Measurements from ENCODE around the gene SKAP1.

SKAP1 gene

GRCh38 chr17:48139944-48140343 lies 290.1 kb downstream of the SKAP1 start:
- Histone ChIP-seq H3K4me3 (ENCODE audit: low read depth in 1 of 2, low read length in 2 of 2) (no peak overlapping the region), H3K9me3 (ENCODE audit: low read length) (no peaks in the 10 kb centered on the region), H3K36me3 (ENCODE audit: insufficient read depth, low read length) (no peaks in the 10 kb centered on the region), H3K4me1 (ENCODE audit: insufficient read depth, low read length) (no peaks in the 10 kb centered on the region), H3K27me3 (ENCODE audit: control insufficient read depth in 1 of 2, insufficient read depth in 2 of 2, low read length in 2 of 2) (no peaks in the 10 kb centered on the region), H3K9ac (ENCODE audit: low read length) (no peak overlapping the region), H3K27ac (ENCODE audit: low read depth, low read length) (no peak overlapping the region)

GRCh38 chr17:48137656-48138055 lies 292.4 kb downstream of the SKAP1 start:
- H3K36me3 ChIP-seq (ENCODE audit: insufficient read depth, low read length): no peaks in the 10 kb centered on the region
- no peak overlapping the region for H3K9ac ChIP-seq (ENCODE audit: low read length)
- no peaks in the 10 kb centered on the region for H3K9me3 ChIP-seq (ENCODE audit: low read length)
- H3K27me3 ChIP-seq (ENCODE audit: control insufficient read depth in 1 of 2, insufficient read depth in 2 of 2, low read length in 2 of 2): no peaks in the 10 kb centered on the region
- H3K4me3 ChIP-seq (ENCODE audit: low read depth in 1 of 2, low read length in 2 of 2): no peak overlapping the region
- no peak overlapping the region for H3K27ac ChIP-seq (ENCODE audit: low read depth, low read length)
- H3K4me1 ChIP-seq (ENCODE audit: insufficient read depth, low read length): no peaks in the 10 kb centered on the region

DNA sequence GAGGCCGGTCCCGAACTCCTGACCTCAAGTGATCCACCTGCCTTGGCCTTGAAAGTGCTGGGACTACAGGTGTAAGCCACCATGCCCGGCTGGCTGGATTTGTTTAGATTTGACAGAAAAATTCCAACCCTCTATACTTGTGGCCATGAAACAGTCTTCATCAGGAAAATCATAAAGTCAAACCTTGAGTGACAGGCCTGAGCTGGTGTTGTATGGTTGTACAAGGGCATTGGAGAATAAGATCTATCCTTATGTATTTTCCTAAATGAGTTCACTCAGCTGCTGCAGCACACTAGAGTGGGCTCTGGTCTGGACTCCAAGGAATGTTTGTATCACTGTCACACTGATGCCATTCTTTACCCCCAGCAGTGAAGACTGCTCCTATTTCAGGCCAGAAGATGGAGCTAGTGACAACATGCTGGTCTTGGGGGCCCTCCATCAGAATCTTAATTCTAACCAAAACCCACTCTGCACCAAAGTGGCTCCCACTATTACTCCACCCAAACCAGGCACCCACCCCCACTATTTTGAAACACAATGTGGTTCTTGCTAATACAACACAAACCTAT lies 295.0 kb downstream of the SKAP1 start:
- Histone ChIP-seq H3K9ac (ENCODE audit: low read length) (no peak overlapping the region), H3K4me1 (ENCODE audit: insufficient read depth, low read length) (no peaks in the 10 kb centered on the region), H3K27me3 (ENCODE audit: control insufficient read depth in 1 of 2, insufficient read depth in 2 of 2, low read length in 2 of 2) (peaks cover 0 to 4% of the 10 kb centered on the region in 2 donors), H3K36me3 (ENCODE audit: insufficient read depth, low read length) (no peaks in the 10 kb centered on the region), H3K27ac (ENCODE audit: low read depth, low read length) (no peak overlapping the region), H3K4me3 (ENCODE audit: low read depth in 1 of 2, low read length in 2 of 2) (no peak overlapping the region), H3K9me3 (ENCODE audit: low read length) (no peaks in the 10 kb centered on the region)

- no peak overlapping the region for H3K27ac ChIP-seq (ENCODE audit: low read depth, low read length)
- H3K4me3 ChIP-seq (ENCODE audit: low read depth in 1 of 2, low read length in 2 of 2): no peak overlapping the region
- no peak overlapping the region for H3K9ac ChIP-seq (ENCODE audit: low read length)
Measured at GRCh38 chr17:48132385-48132784, 297.6 kb downstream of the SKAP1 start.

GRCh38 chr17:48131216-48131824 lies 298.7 kb downstream of the SKAP1 start:
- Histone ChIP-seq H3K27ac (ENCODE audit: low read depth, low read length) (no peak overlapping the region), H3K36me3 (ENCODE audit: insufficient read depth, low read length) (peaks cover 7% of the 10 kb centered on the region), H3K9me3 (ENCODE audit: low read length) (no peaks in the 10 kb centered on the region), H3K4me3 (ENCODE audit: low read depth in 1 of 2, low read length in 2 of 2) (no peak overlapping the region), H3K27me3 (ENCODE audit: control insufficient read depth in 1 of 2, insufficient read depth in 2 of 2, low read length in 2 of 2) (peaks cover 0 to 6% of the 10 kb centered on the region in 2 donors), H3K4me1 (ENCODE audit: insufficient read depth, low read length) (no peaks in the 10 kb centered on the region), H3K9ac (ENCODE audit: low read length) (no peak overlapping the region)

More at GRCh38 chr17:48132385-48132784, 297.6 kb downstream of the SKAP1 start:
- Histone ChIP-seq H3K27me3 (ENCODE audit: control insufficient read depth in 1 of 2, insufficient read depth in 2 of 2, low read length in 2 of 2) (peaks cover 0 to 6% of the 10 kb centered on the region in 2 donors), H3K9me3 (ENCODE audit: low read length) (no peaks in the 10 kb centered on the region), H3K4me1 (ENCODE audit: insufficient read depth, low read length) (no peaks in the 10 kb centered on the region), H3K36me3 (ENCODE audit: insufficient read depth, low read length) (no peaks in the 10 kb centered on the region)

DNA sequence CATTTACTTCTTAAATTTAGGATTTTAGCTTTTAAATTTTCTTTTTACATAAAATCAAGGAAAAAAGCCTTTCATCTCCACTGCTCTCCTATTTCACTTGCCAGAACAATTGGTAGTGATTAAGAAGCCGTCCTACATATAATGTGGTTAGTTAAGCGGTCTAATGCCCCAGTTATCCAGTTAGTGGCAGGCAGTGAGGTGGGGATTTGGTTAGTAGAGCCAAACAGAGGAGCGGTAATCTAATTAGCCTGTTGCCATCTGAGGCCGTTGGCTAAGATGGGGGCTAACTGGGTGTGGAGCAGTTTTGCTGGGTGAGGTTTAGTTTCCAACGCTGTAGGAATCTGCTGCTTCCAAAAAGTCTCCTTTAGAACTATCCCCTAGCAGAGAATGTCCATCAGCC lies 300.0 kb downstream of the SKAP1 start:
- H3K4me1 ChIP-seq (ENCODE audit: insufficient read depth, low read length): no peaks in the 10 kb centered on the region
- peaks cover 0 to 6% of the 10 kb centered on the region in 2 donors for H3K27me3 ChIP-seq (ENCODE audit: control insufficient read depth in 1 of 2, insufficient read depth in 2 of 2, low read length in 2 of 2)
- peaks cover 15% of the 10 kb centered on the region for H3K36me3 ChIP-seq (ENCODE audit: insufficient read depth, low read length)
- no peaks in the 10 kb centered on the region for H3K9me3 ChIP-seq (ENCODE audit: low read length)
- H3K27ac ChIP-seq (ENCODE audit: low read depth, low read length): no peak overlapping the region
- no peak overlapping the region for H3K9ac ChIP-seq (ENCODE audit: low read length)
- H3K4me3 ChIP-seq (ENCODE audit: low read depth in 1 of 2, low read length in 2 of 2): no peak overlapping the region

DNA sequence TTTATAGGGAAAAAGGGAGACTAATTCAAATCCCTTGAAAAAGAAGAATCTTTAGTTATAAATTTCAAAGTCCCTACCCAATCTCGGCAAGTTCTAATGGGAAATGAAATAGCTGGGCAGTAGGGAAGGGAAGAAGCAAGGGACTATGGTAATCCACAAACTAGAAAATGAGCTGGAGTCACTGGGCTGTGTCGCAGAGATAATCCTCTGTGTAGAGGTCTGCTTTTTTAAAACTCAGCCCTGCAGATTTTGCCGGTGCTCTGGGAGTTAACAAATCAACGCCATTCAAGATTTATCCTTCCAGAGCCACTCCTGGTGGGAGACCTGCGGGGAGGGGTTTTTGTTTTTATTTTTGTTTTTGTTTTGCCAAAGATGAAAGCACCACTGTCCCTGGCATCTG lies 301.6 kb downstream of the SKAP1 start:
- H3K9ac ChIP-seq (ENCODE audit: low read length): no peak overlapping the region
- H3K9me3 ChIP-seq (ENCODE audit: low read length): no peaks in the 10 kb centered on the region
- H3K4me3 ChIP-seq (ENCODE audit: low read depth in 1 of 2, low read length in 2 of 2): no peak overlapping the region
- H3K27me3 ChIP-seq (ENCODE audit: control insufficient read depth in 1 of 2, insufficient read depth in 2 of 2, low read length in 2 of 2): peaks cover 0 to 6% of the 10 kb centered on the region in 2 donors
- no peak overlapping the region for H3K27ac ChIP-seq (ENCODE audit: low read depth, low read length)
- no peaks in the 10 kb centered on the region for H3K4me1 ChIP-seq (ENCODE audit: insufficient read depth, low read length)
- peaks cover 15% of the 10 kb centered on the region for H3K36me3 ChIP-seq (ENCODE audit: insufficient read depth, low read length)

DNA sequence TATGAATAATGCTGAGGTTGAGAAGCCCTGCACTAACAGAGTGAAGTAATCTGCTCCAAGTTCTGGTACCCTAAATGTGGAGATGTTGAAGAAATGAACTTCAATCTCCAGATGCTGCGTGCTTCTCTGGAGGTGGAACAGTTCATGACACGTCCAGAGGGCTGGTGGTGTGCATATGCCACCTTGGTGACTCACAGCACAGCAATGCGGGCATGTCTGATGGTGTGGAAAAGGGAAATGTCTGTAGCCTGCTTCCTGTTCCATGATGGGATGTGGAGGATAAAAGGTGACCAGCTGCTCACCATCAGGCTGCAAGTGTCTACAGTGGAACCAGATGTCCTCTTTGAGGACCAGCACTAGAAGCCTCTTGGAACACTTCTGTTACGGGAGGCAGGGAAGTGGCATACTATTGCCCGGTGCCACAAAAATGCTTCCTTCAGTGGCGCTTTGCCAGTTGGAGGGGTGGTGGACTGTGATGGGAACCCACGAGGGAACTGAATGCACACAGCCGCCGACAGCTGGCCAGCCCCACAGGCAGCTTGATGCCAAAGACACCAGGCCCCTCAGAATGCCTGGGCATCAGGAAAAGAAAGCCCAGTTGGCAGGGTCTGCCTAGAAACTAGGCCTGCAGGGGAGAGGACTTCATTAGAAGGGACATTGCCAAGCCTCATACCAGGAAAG lies 302.5 kb downstream of the SKAP1 start:
- Histone ChIP-seq H3K27ac (ENCODE audit: low read depth, low read length) (no peak overlapping the region), H3K4me1 (ENCODE audit: insufficient read depth, low read length) (no peaks in the 10 kb centered on the region), H3K27me3 (ENCODE audit: control insufficient read depth in 1 of 2, insufficient read depth in 2 of 2, low read length in 2 of 2) (peaks cover 0 to 6% of the 10 kb centered on the region in 2 donors), H3K4me3 (ENCODE audit: low read depth in 1 of 2, low read length in 2 of 2) (no peak overlapping the region), H3K36me3 (ENCODE audit: insufficient read depth, low read length) (peaks cover 20% of the 10 kb centered on the region), H3K9me3 (ENCODE audit: low read length) (no peaks in the 10 kb centered on the region), H3K9ac (ENCODE audit: low read length) (no peak overlapping the region)

DNA sequence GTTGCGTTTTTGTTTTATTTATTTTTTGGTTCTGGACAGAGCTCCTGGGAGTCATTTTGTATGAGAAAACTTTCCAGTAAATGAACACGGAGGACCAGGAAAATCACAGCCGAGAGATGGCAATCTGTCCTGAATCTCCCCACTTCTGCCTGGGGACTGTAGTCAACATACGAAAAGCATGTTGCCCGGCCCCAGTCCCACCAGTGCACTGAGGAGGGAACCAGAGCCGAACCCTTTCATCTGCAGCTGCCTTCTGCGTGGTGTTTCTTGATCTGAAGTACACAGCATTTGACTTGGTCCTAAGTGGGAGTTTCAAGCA lies 303.5 kb downstream of the SKAP1 start:
- peaks cover 0 to 6% of the 10 kb centered on the region in 2 donors for H3K27me3 ChIP-seq (ENCODE audit: control insufficient read depth in 1 of 2, insufficient read depth in 2 of 2, low read length in 2 of 2)
- no peaks in the 10 kb centered on the region for H3K4me1 ChIP-seq (ENCODE audit: insufficient read depth, low read length)
- H3K9me3 ChIP-seq (ENCODE audit: low read length): no peaks in the 10 kb centered on the region
- H3K36me3 ChIP-seq (ENCODE audit: insufficient read depth, low read length): peaks cover 30% of the 10 kb centered on the region
- no peak overlapping the region for H3K27ac ChIP-seq (ENCODE audit: low read depth, low read length)
- H3K4me3 ChIP-seq (ENCODE audit: low read depth in 1 of 2, low read length in 2 of 2): no peak overlapping the region
- H3K9ac ChIP-seq (ENCODE audit: low read length): no peak overlapping the region

GRCh38 chr17:48125829-48126531 lies 304.0 kb downstream of the SKAP1 start:
- H3K4me1 ChIP-seq (ENCODE audit: insufficient read depth, low read length): no peaks in the 10 kb centered on the region
- H3K36me3 ChIP-seq (ENCODE audit: insufficient read depth, low read length): peaks cover 35% of the 10 kb centered on the region
- H3K9ac ChIP-seq (ENCODE audit: low read length): no peak overlapping the region

DNA sequence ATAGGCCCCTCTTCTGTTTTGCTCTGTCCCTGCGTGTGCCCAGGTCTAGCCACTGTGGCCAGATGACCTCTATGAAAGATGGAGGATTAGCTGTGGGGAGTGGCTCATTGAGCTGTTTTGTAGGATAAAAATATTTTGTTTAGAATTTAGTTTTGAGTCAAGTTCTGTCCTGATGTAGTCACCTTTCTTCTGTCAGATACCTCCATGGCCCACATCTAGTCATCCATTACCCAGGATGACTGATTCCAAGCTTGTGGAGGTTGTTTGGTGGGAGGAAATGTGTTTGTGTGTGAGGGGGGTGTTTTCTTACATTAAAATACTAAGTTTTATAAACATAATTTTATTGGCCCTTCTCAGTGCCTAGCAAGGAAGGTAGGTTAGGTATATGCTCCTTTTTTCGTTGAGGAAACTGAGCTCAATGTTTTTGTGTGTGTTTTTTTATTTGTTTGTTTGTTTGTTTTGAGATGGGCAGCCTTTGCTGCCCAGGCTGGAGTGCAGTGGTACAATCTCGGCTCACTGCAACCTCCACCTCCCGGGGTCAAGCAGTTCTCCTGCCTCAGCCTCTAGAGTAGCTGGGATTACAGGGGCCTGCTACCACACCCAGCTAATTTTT lies 306.1 kb downstream of the SKAP1 start:
- peaks cover 41% of the 10 kb centered on the region for H3K36me3 ChIP-seq (ENCODE audit: insufficient read depth, low read length)
- H3K27me3 ChIP-seq (ENCODE audit: control insufficient read depth in 1 of 2, insufficient read depth in 2 of 2, low read length in 2 of 2): no peaks in the 10 kb centered on the region
- no peaks in the 10 kb centered on the region for H3K9me3 ChIP-seq (ENCODE audit: low read length)
- H3K4me1 ChIP-seq (ENCODE audit: insufficient read depth, low read length): no peaks in the 10 kb centered on the region
- no peak overlapping the region for H3K4me3 ChIP-seq (ENCODE audit: low read depth in 1 of 2, low read length in 2 of 2)
- H3K9ac ChIP-seq (ENCODE audit: low read length): no peak overlapping the region
- no peak overlapping the region for H3K27ac ChIP-seq (ENCODE audit: low read depth, low read length)

More at GRCh38 chr17:48125829-48126531, 304.0 kb downstream of the SKAP1 start:
- Histone ChIP-seq H3K27ac (ENCODE audit: low read depth, low read length) (no peak overlapping the region), H3K27me3 (ENCODE audit: control insufficient read depth in 1 of 2, insufficient read depth in 2 of 2, low read length in 2 of 2) (peaks cover 0 to 6% of the 10 kb centered on the region in 2 donors), H3K4me3 (ENCODE audit: low read depth in 1 of 2, low read length in 2 of 2) (no peak overlapping the region), H3K9me3 (ENCODE audit: low read length) (no peaks in the 10 kb centered on the region)

Data from muscle layer of colon (tissue), 2 donors.